Neural cell (in vitro differentiated cells): Measurements from ENCODE around the gene PCDHA1. TPM values are rescaled to one million over a fixed set of nuclear protein-coding genes. Genes with fewer than 3 reads are reported as not detected.
A peak's percentile ranks its signal among the peaks of the same experiment; 100 is the strongest.

Experiments used
- H2AFZ ChIP-seq: fragments of 200-600, 300-800 bp; sonication (generic), shearing (Covaris generic); 2 replicates; pipeline ENCODE4 v1.6.0; 2014; ENCODE audit warnings: low read depth, mild to moderate bottlenecking, antibody characterized with exemption, low read length, moderate library complexity
- H3F3A ChIP-seq: fragments of 200-600 bp; shearing (Covaris generic); 2 replicates; pipeline ENCODE4 v1.6.1; 2016; ENCODE audit warnings: mild to moderate bottlenecking, moderate library complexity, mixed read lengths, antibody characterized with exemption, low read length; ENCODE audit not compliant: insufficient read depth, poor library complexity, severe bottlenecking
- H3K27ac ChIP-seq: fragments of 200-600, 300-800 bp; sonication (generic), shearing (Covaris generic); 2 replicates; pipeline ENCODE4 v1.5.1; 2014; ENCODE audit warnings: mild to moderate bottlenecking, low read length, moderate library complexity
- H3K27me3 ChIP-seq: fragments of 300-800, 200-600 bp; sonication (generic), shearing (Covaris generic); 2 replicates; pipeline ENCODE4 v1.6.0; 2014; ENCODE audit warnings: mild to moderate bottlenecking, low read depth, low read length, moderate library complexity; ENCODE audit not compliant: insufficient read depth
- H3K36me3 ChIP-seq: fragments of 300-800, 200-600 bp; sonication (generic), shearing (Covaris generic); 2 replicates; pipeline ENCODE4 v1.5.1; 2014; ENCODE audit warnings: mild to moderate bottlenecking, antibody characterized with exemption, low read length, moderate library complexity; ENCODE audit not compliant: insufficient read depth
- H3K4me2 ChIP-seq: fragments of 300-800, 200-600 bp; sonication (generic), shearing (Covaris generic); 2 replicates; pipeline ENCODE4 v1.6.0; 2014; ENCODE audit warnings: mild to moderate bottlenecking, low read length
- H3K4me3 ChIP-seq: fragments of 300-800, 200-600 bp; sonication (generic), shearing (Covaris generic); 2 replicates; pipeline ENCODE4 v1.5.1; 2014; ENCODE audit warnings: mild to moderate bottlenecking, low read length, moderate library complexity
- H3K79me2 ChIP-seq: fragments of 200-600 bp; shearing (Covaris generic); replicated peaks from 2 replicates; pipeline ENCODE4 v1.6.0; 2014; ENCODE audit warnings: mild to moderate bottlenecking, low read length, moderate library complexity; ENCODE audit not compliant: insufficient read depth
- H3K9ac ChIP-seq: fragments of 300-800, 200-600 bp; sonication (generic), shearing (Covaris generic); 2 replicates; pipeline ENCODE4 v1.6.1; 2016; ENCODE audit warnings: mild to moderate bottlenecking, low read length, mixed read lengths
- H3K9me2 ChIP-seq: fragments of 200-600 bp; shearing (Covaris generic); 2 replicates; pipeline ENCODE4 v1.6.1; 2016; ENCODE audit warnings: mild to moderate bottlenecking, low read length, mixed read lengths; ENCODE audit not compliant: insufficient read depth
- H3K9me3 ChIP-seq: fragments of 200-600, 300-800 bp; sonication (generic), shearing (Covaris generic); 2 replicates; pipeline ENCODE4 v1.6.1; 2016; ENCODE audit warnings: mild to moderate bottlenecking, mixed run types, low read length, moderate library complexity, mixed read lengths
- H4K20me1 ChIP-seq: fragments of 200-600 bp; shearing (Covaris generic); 2 replicates; pipeline ENCODE4 v1.6.1; 2016; ENCODE audit warnings: mild to moderate bottlenecking, mixed run types; ENCODE audit not compliant: insufficient read depth
- EP300 ChIP-seq: fragments of 450-650 bp; conservative IDR thresholded peaks from 2 replicates; pipeline ENCODE4 v1.6.1; 2014; ENCODE audit warnings: antibody characterized with exemption, mild to moderate bottlenecking, moderate library complexity; ENCODE audit not compliant: poor library complexity, severe bottlenecking
- EZH2 ChIP-seq: fragments of 200-600, 300-800 bp; shearing (Covaris generic), sonication (generic); IDR thresholded peaks from 2 replicates; pipeline ENCODE4 v1.6.1; 2014; ENCODE audit warnings: antibody characterized with exemption, low read length, borderline replicate concordance, mild to moderate bottlenecking; ENCODE audit not compliant: insufficient read depth, poor library complexity, severe bottlenecking
- MXI1 ChIP-seq: fragments of 450-650 bp; conservative IDR thresholded peaks from 2 replicates; pipeline ENCODE4 v1.6.1; 2014; ENCODE audit warnings: antibody characterized with exemption, mild to moderate bottlenecking; ENCODE audit not compliant: poor library complexity, severe bottlenecking
- POLR2AphosphoS5 ChIP-seq: IDR thresholded peaks from 2 replicates; pipeline ENCODE4 v1.6.1; 2012
- RAD21 ChIP-seq: fragments of 450-650 bp; conservative IDR thresholded peaks from 2 replicates; pipeline ENCODE4 v1.6.1; 2014; ENCODE audit warnings: antibody characterized with exemption, mild to moderate bottlenecking, moderate library complexity
- SMC3 ChIP-seq: fragments of 450-650 bp; conservative IDR thresholded peaks from 2 replicates; pipeline ENCODE4 v1.6.1; 2014; ENCODE audit warnings: antibody characterized with exemption, mild to moderate bottlenecking, moderate library complexity; ENCODE audit not compliant: poor library complexity
- TAF1 ChIP-seq: IDR thresholded peaks from 2 replicates; pipeline ENCODE4 v1.6.1; 2012; ENCODE audit warnings: low read depth
- polyA plus RNA-seq: library from polyadenylated mRNA; depleted of rRNA; stranded (reverse); fragments of >200 nt; gene quantifications from 2 replicates; pipeline ENCODE4 v1.2.3, GENCODE V29; 2014
- TF ChIP-seq, protein P1 (sequence below): IDR thresholded peaks from 2 replicates; pipeline ENCODE4 v1.6.1; 2012; ENCODE audit warnings: borderline replicate concordance
- TF ChIP-seq, protein P2 (sequence below): fragments of 450-650 bp; IDR thresholded peaks from 2 replicates; pipeline ENCODE4 v1.5.1; 2014; ENCODE audit warnings: antibody characterized with exemption, mild to moderate bottlenecking, moderate library complexity; ENCODE audit not compliant: poor library complexity, severe bottlenecking

PCDHA1 gene
- polyA plus RNA-seq, 1 donor from 2014 or later: 0.28 TPM

DNA sequence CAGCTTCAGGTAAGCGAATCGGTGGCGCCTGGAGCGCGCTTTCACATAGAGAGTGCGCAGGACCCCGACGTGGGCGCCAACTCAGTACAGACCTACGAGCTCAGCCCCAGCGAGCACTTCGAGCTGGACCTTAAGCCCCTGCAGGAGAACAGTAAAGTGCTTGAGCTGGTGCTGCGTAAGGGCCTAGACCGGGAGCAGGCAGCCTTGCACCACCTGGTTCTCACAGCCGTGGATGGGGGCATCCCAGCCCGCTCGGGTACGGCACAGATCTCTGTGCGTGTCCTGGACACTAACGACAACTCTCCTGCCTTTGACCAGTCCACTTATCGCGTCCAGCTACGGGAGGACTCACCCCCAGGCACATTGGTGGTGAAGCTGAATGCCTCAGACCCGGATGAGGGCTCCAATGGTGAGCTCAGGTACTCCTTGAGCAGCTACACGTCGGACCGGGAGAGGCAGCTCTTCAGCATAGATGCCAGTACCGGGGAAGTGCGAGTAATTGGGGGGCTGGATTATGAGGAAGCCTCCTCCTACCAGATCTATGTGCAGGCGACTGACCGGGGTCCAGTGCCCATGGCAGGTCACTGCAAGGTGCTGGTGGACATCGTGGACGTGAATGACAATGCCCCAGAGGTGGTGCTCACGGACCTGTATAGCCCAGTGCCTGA, 181.4 kb downstream of the PCDHA1 start:
- Histone ChIP-seq H3K36me3 (no peaks in the 10 kb centered on the region), H3K9me2 (no peaks in the 10 kb centered on the region), H2AFZ (no peak overlapping the region), H3F3A (no peaks in the 10 kb centered on the region), H3K4me3 (peak overlapping the region; percentile 84), H3K27me3 (no peaks in the 10 kb centered on the region), H3K4me2 (peak overlapping the region; percentile 84), H3K27ac (peak overlapping the region; percentile 74), H3K9ac (peak overlapping the region; percentile 75), H3K79me2 (peaks cover 28% of the 10 kb centered on the region), H3K9me3 (no peaks in the 10 kb centered on the region), H4K20me1 (no peaks in the 10 kb centered on the region)
- no peak for TF ChIP-seq TAF1
- no peak for TF ChIP-seq POLR2AphosphoS5
- no peak for TF ChIP-seq EZH2
- TF ChIP-seq, protein P1, sequence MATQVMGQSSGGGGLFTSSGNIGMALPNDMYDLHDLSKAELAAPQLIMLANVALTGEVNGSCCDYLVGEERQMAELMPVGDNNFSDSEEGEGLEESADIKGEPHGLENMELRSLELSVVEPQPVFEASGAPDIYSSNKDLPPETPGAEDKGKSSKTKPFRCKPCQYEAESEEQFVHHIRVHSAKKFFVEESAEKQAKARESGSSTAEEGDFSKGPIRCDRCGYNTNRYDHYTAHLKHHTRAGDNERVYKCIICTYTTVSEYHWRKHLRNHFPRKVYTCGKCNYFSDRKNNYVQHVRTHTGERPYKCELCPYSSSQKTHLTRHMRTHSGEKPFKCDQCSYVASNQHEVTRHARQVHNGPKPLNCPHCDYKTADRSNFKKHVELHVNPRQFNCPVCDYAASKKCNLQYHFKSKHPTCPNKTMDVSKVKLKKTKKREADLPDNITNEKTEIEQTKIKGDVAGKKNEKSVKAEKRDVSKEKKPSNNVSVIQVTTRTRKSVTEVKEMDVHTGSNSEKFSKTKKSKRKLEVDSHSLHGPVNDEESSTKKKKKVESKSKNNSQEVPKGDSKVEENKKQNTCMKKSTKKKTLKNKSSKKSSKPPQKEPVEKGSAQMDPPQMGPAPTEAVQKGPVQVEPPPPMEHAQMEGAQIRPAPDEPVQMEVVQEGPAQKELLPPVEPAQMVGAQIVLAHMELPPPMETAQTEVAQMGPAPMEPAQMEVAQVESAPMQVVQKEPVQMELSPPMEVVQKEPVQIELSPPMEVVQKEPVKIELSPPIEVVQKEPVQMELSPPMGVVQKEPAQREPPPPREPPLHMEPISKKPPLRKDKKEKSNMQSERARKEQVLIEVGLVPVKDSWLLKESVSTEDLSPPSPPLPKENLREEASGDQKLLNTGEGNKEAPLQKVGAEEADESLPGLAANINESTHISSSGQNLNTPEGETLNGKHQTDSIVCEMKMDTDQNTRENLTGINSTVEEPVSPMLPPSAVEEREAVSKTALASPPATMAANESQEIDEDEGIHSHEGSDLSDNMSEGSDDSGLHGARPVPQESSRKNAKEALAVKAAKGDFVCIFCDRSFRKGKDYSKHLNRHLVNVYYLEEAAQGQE: no peak
- TF ChIP-seq, protein P2, sequence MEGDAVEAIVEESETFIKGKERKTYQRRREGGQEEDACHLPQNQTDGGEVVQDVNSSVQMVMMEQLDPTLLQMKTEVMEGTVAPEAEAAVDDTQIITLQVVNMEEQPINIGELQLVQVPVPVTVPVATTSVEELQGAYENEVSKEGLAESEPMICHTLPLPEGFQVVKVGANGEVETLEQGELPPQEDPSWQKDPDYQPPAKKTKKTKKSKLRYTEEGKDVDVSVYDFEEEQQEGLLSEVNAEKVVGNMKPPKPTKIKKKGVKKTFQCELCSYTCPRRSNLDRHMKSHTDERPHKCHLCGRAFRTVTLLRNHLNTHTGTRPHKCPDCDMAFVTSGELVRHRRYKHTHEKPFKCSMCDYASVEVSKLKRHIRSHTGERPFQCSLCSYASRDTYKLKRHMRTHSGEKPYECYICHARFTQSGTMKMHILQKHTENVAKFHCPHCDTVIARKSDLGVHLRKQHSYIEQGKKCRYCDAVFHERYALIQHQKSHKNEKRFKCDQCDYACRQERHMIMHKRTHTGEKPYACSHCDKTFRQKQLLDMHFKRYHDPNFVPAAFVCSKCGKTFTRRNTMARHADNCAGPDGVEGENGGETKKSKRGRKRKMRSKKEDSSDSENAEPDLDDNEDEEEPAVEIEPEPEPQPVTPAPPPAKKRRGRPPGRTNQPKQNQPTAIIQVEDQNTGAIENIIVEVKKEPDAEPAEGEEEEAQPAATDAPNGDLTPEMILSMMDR: no peak
- TF ChIP-seq EP300: no peak
- no peak for TF ChIP-seq SMC3
- TF ChIP-seq MXI1: no peak

DNA sequence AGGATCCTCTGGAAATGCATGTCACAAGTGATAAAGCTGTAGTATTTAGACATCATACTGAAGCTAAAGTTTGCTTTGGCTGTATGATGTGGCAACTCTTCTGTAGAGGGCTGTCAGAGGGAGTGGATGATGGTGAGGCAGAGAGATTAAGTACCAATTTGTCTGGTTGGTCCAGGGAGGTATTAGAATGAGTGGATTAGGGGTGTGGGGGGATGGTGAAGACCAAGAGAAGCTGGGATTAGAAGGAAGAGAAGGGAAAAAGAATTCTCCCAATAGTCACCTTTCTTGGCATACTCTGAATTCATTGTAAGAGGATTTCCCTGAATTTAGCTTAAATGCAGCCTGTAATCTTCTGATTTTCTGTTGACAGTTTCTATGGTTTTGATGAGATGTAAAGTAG, 183.9 kb downstream of the PCDHA1 start:
- TF ChIP-seq POLR2AphosphoS5 (no peak), RAD21 (no peak), EZH2 (no peak), EP300 (no peak), TAF1 (no peak)
- TF ChIP-seq, protein P2: no peak
- no peak overlapping the region for H3K9ac ChIP-seq
- H3F3A ChIP-seq: no peaks in the 10 kb centered on the region
- no peaks in the 10 kb centered on the region for H3K36me3 ChIP-seq
- H3K27ac ChIP-seq: no peak overlapping the region
- peaks cover 26% of the 10 kb centered on the region for H3K79me2 ChIP-seq
- peak overlapping the region; percentile 84 for H3K4me3 ChIP-seq
- H2AFZ ChIP-seq: no peak overlapping the region
- no peaks in the 10 kb centered on the region for H3K9me2 ChIP-seq
- H3K27me3 ChIP-seq: no peaks in the 10 kb centered on the region
- H3K4me2 ChIP-seq: peak overlapping the region; percentile 3
- H3K9me3 ChIP-seq: no peaks in the 10 kb centered on the region
- H4K20me1 ChIP-seq: no peaks in the 10 kb centered on the region
